Measurements from ENCODE around the gene NCOA1.
"Not testable (repeated sequence)": the region's sequence is repeated elsewhere in the genome, so short reads cannot be mapped to it uniquely, and the experiment has no call there.

The NCOA1 gene

GRCh38 chr2:24754985-24755705 lies 264.1 kb downstream of the NCOA1 start:
- DNase-seq: no peak

- no peak for DNase-seq
Observed at GRCh38 chr2:24756789-24757188, 265.7 kb downstream of the NCOA1 start.

DNA sequence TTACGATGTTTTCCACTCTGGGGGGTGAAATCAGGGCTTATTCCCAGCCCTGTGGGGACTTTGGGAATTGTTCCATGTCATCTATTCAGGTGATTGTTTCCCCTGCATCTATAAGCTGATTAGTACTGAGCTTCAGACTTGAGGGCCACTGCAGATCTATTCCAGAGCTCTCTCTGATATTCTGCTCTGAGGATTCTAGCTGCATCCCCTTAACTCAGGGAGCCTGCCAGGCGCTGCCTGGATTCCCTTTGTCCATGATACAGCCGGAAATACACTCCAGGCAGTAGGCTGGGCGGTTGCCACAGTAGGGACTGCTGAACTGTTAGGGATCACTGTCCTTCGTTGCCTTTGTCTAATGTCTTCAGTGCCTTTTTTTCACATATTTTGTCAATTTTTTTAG lies 270.8 kb downstream of the NCOA1 start:
- no peak for DNase-seq

DNA sequence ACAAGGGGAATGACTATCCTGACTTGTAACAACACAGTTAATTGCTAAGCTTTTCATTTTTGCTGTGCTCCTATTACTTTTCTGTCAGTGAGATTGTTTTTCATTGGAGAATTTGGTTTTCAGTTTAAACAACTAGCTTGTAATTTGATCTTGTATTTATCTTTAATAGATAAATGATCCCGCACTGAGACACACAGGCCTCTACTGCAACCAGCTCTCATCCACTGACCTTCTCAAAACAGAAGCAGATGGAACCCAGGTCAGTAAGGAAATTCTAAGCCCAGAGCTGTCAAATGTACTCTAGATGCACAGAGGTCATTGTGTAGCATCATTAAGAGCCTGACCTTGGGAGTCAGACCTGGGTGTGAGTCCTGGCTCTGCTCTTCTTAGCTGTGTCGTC lies 271.5 kb downstream of the NCOA1 start:
- DNase-seq: no peak

DNA sequence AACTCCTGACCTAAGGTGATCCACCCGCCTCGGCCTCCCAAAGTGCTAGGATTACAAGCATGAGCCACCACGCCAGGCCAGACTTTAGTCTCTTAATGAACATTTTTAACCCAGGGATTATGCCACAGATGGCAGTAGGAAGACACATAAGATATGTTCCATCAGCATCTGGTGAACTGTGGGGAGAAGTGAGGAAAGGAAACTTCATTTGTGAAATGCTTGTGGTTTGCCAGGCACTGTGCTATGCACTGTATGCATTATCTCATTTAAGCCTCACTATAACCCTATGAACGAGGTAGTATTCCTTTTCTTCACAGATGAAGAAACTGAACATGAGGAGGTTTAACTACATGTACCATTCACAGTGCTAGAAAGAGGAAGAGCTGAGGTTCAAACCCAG lies 272.8 kb downstream of the NCOA1 start:
- DNase-seq: no peak

- DNase-seq: no peak
Observed at GRCh38 chr2:24766609-24767008, 275.6 kb downstream of the NCOA1 start.

- DNase-seq: no peak
Observed at GRCh38 chr2:24768013-24768412, 277.0 kb downstream of the NCOA1 start.

DNA sequence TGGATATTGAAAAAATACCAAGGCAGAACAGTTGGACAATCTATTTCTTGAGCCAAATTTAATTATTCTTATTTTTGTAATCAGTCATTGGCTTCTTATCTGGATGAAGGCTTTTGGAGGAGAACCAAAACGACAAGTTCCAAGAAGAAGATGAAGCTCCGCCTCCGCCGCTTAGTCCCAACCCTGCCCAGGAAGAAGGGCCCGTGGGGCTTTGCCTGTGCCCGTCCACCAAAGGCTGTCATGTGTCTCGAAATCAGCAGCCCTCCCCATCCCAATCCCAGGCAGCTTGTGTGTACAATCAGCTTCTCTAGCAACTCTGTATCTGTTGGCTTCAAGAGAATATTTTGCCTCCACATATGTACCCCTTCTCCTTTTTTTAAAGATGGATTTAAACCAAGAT lies 277.5 kb downstream of the NCOA1 start:
- DNase-seq: no peak

- no peak for DNase-seq
Observed at GRCh38 chr2:24771061-24771460, 280.0 kb downstream of the NCOA1 start.

- no peak for DNase-seq
Observed at GRCh38 chr2:24771764-24772586, 280.9 kb downstream of the NCOA1 start.

- DNase-seq: no peak
Observed at GRCh38 chr2:24774373-24774772, 283.3 kb downstream of the NCOA1 start.

GRCh38 chr2:24779116-24779515 lies 288.1 kb downstream of the NCOA1 start:
- no peak for DNase-seq

GRCh38 chr2:24783641-24784040 lies 292.6 kb downstream of the NCOA1 start:
- DNase-seq: no peak

- DNase-seq: no peak
Observed at GRCh38 chr2:24785671-24786321, 294.7 kb downstream of the NCOA1 start.

- DNase-seq: no peak
Observed at GRCh38 chr2:24787532-24787931, 296.5 kb downstream of the NCOA1 start.

- no peak for DNase-seq
Observed at GRCh38 chr2:24788816-24789215, 297.8 kb downstream of the NCOA1 start.

DNA sequence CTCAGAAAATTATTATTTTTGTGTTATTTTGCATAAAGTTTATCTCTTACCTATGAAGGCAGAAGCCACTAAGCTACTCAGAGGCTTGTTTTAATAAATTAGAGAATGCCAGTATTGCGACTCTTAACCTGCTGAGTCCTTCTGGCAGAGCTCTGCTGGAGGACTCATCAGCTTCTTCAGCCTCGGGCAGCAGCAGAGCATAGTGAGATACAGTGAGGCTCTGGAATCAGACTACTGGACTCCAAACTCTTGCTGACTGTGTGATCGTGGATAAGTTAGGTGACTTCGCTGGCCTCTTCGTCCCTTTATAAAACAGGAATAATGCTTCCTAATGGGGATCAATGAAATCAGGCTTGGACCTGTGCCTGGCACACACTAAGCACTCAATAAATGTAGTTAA lies 300.4 kb downstream of the NCOA1 start:
- no peak for DNase-seq

GRCh38 chr2:24792542-24792873 lies 301.5 kb downstream of the NCOA1 start:
- DNase-seq: no peak

DNA sequence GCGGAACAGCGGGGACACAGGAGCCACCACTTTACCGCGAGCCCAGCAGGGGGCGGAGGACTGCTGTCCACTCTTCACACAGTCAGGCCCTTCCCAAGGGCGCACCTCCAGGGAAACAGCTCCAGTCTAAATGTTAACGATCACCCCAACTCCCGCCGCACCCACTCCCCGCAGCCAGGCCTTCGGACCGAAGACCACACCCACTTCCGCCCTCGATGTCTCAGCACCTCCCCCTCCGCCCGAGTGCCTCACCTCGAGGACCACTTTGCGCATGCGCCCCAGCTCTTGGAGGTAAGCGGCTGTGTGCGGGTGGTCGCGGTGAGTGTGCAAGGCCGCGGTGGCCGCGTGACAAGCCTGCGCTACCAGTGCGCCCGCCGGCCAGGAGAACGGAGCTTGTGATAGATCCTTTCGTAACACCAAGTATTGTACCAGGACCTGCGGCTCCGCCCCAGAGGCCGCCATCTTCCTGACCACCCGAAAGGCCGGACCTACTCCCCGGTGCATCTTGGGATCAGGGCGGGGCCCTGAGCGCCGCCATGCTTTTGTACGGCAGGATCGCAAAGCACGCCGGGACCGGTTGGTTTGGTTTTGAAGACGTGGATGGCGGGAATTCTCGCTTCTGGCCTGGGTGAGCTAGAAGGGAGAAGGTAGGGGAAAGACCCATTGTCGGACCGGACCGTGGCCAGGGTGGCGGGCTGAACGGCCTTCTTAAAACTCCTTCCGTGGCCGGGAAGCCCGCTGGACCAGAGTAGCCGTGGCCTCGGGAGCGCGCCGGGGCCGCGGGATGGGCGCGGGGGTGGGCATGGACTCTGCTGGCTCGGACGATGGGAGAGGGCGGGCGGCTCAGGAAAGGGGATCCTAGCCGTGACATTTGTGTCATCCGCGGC lies 302.1 kb downstream of the NCOA1 start, which contains the start of the genes CENPO and PTRHD1:
Gene CENPO (plus strand): TSS at position 552 of the 887 bp plus-strand sequence. CDS start 495 bp downstream, outside the sequence.
Gene PTRHD1 (minus strand): TSS at position 518 of the 887 bp plus-strand sequence. CDS start 14 bp downstream, at position 504.
- DNase-seq: peak; percentile 97

DNA sequence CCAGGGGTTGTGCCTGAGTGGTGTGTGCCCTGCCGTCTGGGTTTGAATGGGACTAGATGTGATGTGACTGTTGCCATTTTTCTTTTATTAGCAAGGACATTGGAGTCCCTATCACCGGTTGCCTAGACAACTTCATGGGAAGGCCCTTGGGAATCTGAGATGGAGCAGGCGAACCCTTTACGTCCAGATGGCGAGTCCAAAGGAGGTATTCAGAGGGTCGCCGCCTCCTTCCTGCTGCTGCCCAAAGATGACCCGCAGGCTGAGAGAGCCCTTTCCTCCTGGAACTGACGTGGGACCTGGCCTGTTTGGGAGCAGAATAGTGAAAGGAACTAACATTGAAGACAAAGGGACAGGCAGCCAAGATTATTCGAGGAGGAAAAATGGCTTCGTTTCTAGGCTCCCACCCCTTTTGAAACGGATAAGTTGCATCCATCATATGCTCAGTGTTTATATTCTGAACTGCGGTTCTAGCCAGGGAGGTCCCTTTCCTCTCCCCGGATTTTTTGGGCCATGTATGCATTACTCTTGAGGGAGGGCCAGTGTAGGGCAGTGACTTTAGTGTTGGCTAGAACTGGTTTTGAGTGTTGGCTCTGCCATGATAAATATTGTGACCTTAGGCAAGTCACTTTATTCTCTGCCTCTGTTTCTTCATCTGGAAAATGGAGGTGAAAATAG lies 302.8 kb downstream of the NCOA1 start:
- DNase-seq: no peak

- DNase-seq: no peak
Observed at GRCh38 chr2:24797644-24798043, 306.6 kb downstream of the NCOA1 start.

GRCh38 chr2:24800487-24800886 lies 309.4 kb downstream of the NCOA1 start:
- DNase-seq: not testable (repeated sequence)

Measured in central memory CD4-positive, alpha-beta T cell (primary cell).